ENCODE results near the gene GRID2. TPM values are rescaled to one million over a fixed set of nuclear protein-coding genes. Genes with fewer than 3 reads are reported as not detected.

The GRID2 gene
- total and polyA plus RNA-seq, 4 donors = under 0.01 to 0.02 TPM; not detected in 2

- no peaks in the 10 kb centered on the region for H3K9me3 ChIP-seq (ENCODE audit: control insufficient read depth in 4 of 4, low read length in 3 of 4)
- no peak for DNase-seq (ENCODE audit: low spot score)
- WGBS = 74% methylated on average over 1 of the region's 1 CpG
These were observed 277.1 kb downstream of the GRID2 start for GRCh38 chr4:92580816-92581215.

More at GRCh38 chr4:92580816-92581215, 277.1 kb downstream of the GRID2 start:
- no peak for TF ChIP-seq NR2F2 (IDR thresholded peaks at IDR 0.05)
- TF ChIP-seq HNF4A (conservative IDR thresholded peaks at IDR 0.05) = no peak
- TF ChIP-seq, protein P1, sequence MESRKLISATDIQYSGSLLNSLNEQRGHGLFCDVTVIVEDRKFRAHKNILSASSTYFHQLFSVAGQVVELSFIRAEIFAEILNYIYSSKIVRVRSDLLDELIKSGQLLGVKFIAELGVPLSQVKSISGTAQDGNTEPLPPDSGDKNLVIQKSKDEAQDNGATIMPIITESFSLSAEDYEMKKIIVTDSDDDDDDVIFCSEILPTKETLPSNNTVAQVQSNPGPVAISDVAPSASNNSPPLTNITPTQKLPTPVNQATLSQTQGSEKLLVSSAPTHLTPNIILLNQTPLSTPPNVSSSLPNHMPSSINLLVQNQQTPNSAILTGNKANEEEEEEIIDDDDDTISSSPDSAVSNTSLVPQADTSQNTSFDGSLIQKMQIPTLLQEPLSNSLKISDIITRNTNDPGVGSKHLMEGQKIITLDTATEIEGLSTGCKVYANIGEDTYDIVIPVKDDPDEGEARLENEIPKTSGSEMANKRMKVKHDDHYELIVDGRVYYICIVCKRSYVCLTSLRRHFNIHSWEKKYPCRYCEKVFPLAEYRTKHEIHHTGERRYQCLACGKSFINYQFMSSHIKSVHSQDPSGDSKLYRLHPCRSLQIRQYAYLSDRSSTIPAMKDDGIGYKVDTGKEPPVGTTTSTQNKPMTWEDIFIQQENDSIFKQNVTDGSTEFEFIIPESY (IDR thresholded peaks at IDR 0.05) = no peak
- no peak for TF ChIP-seq SP1 (IDR thresholded peaks at IDR 0.05)
- TF ChIP-seq JUND (IDR thresholded peaks at IDR 0.05) = no peak
- no peak for TF ChIP-seq CTCF (IDR thresholded peaks at IDR 0.05; ENCODE audit: low read depth, low read length, missing input control)
- no peak for TF ChIP-seq FOXA2 (IDR thresholded peaks at IDR 0.05)
- no peak for TF ChIP-seq RXRA (IDR thresholded peaks at IDR 0.05)
- TF ChIP-seq, protein P2, sequence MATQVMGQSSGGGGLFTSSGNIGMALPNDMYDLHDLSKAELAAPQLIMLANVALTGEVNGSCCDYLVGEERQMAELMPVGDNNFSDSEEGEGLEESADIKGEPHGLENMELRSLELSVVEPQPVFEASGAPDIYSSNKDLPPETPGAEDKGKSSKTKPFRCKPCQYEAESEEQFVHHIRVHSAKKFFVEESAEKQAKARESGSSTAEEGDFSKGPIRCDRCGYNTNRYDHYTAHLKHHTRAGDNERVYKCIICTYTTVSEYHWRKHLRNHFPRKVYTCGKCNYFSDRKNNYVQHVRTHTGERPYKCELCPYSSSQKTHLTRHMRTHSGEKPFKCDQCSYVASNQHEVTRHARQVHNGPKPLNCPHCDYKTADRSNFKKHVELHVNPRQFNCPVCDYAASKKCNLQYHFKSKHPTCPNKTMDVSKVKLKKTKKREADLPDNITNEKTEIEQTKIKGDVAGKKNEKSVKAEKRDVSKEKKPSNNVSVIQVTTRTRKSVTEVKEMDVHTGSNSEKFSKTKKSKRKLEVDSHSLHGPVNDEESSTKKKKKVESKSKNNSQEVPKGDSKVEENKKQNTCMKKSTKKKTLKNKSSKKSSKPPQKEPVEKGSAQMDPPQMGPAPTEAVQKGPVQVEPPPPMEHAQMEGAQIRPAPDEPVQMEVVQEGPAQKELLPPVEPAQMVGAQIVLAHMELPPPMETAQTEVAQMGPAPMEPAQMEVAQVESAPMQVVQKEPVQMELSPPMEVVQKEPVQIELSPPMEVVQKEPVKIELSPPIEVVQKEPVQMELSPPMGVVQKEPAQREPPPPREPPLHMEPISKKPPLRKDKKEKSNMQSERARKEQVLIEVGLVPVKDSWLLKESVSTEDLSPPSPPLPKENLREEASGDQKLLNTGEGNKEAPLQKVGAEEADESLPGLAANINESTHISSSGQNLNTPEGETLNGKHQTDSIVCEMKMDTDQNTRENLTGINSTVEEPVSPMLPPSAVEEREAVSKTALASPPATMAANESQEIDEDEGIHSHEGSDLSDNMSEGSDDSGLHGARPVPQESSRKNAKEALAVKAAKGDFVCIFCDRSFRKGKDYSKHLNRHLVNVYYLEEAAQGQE (IDR thresholded peaks at IDR 0.05) = no peak
- no peak for TF ChIP-seq HNF4G (IDR thresholded peaks at IDR 0.05)
- TF ChIP-seq EGR1 (IDR thresholded peaks at IDR 0.05; ENCODE audit: low read depth in 2 of 2) = no peak
- no peak for TF ChIP-seq FOXA1 (IDR thresholded peaks at IDR 0.05)
- no peak for TF ChIP-seq MAX (IDR thresholded peaks at IDR 0.05)
- TF ChIP-seq RAD21 (IDR thresholded peaks at IDR 0.05) = no peak
- TF ChIP-seq TAF1 (conservative IDR thresholded peaks at IDR 0.05) = no peak
- no peak for TF ChIP-seq GABPA (IDR thresholded peaks at IDR 0.05 in 1 of 2, conservative IDR thresholded peaks at IDR 0.05 in 1 of 2)
- Histone ChIP-seq H3K4me3 (ENCODE audit: low read depth in 1 of 3, low read length in 3 of 3) (no peak overlapping the region), H3K36me3 (ENCODE audit: control insufficient read depth in 4 of 4, insufficient read depth in 3 of 4, low read depth in 1 of 4, low read length in 3 of 4) (no peaks in the 10 kb centered on the region), H3K9ac (ENCODE audit: low read depth in 1 of 2, low read length in 2 of 2) (no peak overlapping the region), H3K27me3 (ENCODE audit: control insufficient read depth in 4 of 4, insufficient read depth in 4 of 4, low read length in 3 of 4) (no peaks in the 10 kb centered on the region), H3K4me1 (ENCODE audit: control insufficient read depth in 4 of 4, insufficient read depth in 4 of 4, low read length in 3 of 4) (no peaks in the 10 kb centered on the region), H3K27ac (ENCODE audit: low read depth in 1 of 2, low read length in 2 of 2) (no peak overlapping the region)

Data from liver (tissue), 9 donors.